ENCODE measurements around the gene CTSE. TPM values are rescaled to one million over a fixed set of nuclear protein-coding genes. Genes with fewer than 3 reads are reported as not detected.

CTSE gene
- total and polyA plus RNA-seq, 2 of the 8 experiments (the other 6 are each of a cell fraction or from before 2014, with no cell fraction given), result 0.03 TPM; not detected in 1

DNA sequence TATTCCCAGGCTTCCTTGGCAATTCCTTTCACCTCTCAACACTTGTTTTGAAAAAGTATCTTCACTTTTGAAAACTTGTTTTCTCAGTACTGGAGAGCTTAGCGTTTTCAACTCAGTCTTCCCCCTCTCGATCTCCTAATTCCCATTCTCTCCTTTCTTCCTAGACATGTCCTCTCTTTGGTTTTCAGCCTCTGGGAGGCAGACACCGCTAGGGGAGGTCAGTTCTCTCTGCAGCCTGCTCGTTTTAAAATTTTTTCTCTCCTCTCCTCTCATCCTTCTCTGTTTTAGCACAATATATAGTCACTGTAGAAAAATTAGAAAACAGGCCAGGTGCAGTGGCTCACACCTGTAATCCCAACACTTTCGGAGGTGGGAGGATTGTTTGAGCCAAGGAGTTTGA lies 16.6 kb upstream of the CTSE start (continued):
- TF ChIP-seq ATF2 (IDR thresholded peaks at IDR 0.05; ENCODE audit: low read length), result no peak
- no peak for TF ChIP-seq RNF2 (IDR thresholded peaks at IDR 0.05; ENCODE audit: borderline replicate concordance, low read depth, low read length, missing control alignments, poor library complexity, severe bottlenecking)
- no peak for TF ChIP-seq BACH1 (IDR thresholded peaks at IDR 0.05; ENCODE audit: low read length)
- no peak for TF ChIP-seq SUZ12 (IDR thresholded peaks at IDR 0.05; ENCODE audit: low read length)
- no peak for TF ChIP-seq EP300 (IDR thresholded peaks at IDR 0.05; ENCODE audit: borderline replicate concordance in 1 of 2, low read depth in 2 of 2, low read length in 2 of 2)
- no peak for TF ChIP-seq HDAC2 (IDR thresholded peaks at IDR 0.05; ENCODE audit: borderline replicate concordance in 1 of 2, low read depth in 2 of 2, low read length in 2 of 2)
- TF ChIP-seq GABPA (IDR thresholded peaks at IDR 0.05; ENCODE audit: borderline replicate concordance, insufficient read depth, low read length), result no peak
- no peak for TF ChIP-seq CBX5 (IDR thresholded peaks at IDR 0.05; ENCODE audit: low read depth, low read length)

Measured in H1 (cell line).